ENCODE measurements around the gene EXD3. TPM values are rescaled to one million over a fixed set of nuclear protein-coding genes. Genes with fewer than 3 reads are reported as not detected.

EXD3 gene
- total and polyA plus RNA-seq, 2 of the 4 experiments (the other 2 are of a cell fraction) = 1.1 to 7.4 TPM

DNA sequence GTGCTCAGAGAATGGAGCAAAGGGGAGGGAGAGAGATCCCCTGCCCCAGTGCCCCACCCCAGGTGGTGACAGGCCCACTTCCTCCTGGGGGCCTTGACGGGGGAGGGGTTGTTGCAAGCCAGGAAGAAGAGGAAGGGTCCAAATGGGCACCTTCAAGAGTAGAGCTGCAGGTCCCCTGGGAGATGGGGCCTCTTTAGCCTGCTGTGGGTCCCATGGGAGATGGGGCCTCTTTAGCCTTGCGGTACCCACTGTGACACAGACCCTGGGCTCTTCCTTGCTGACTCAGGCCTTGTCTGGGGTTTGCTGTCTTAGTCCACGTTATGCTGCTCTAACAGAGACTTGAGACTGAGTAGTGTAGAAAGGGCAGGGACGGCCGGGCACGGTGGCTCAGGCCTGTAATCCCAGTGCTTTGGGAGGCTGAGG, 155.0 kb downstream of the EXD3 start:
- Histone ChIP-seq H3K9me1 (ENCODE audit: insufficient read depth, low read length) (peaks cover 14% of the 10 kb centered on the region), H3K4me2 (ENCODE audit: low read depth, low read length) (no peak overlapping the region), H3K4me3 (ENCODE audit: insufficient read depth, low read depth, low read length) (no peak overlapping the region), H3K4me1 (ENCODE audit: control insufficient read depth, insufficient read depth, low read length) (peaks cover 12% of the 10 kb centered on the region), H3K14ac (replicated peaks; ENCODE audit: low read depth, low read length) (no peak overlapping the region), H2AK9ac (replicated peaks; ENCODE audit: low read depth, low read length, poor library complexity) (no peak overlapping the region), H3K56ac (ENCODE audit: extremely low read depth, insufficient read depth, low read length) (no peak overlapping the region), H2BK15ac (ENCODE audit: low read depth, low read length) (no peak overlapping the region), H3K4ac (ENCODE audit: low read depth, low read length) (peak overlapping the region; percentile 16; the same call in 1 of the 2 replicates), H4K5ac (ENCODE audit: low read depth, low read length) (no peak overlapping the region), H3K79me1 (ENCODE audit: low read depth in 1 of 2, low read length in 2 of 2) (peaks cover 11 to 61% of the 10 kb centered on the region in 2 experiments; a peak in 3 of 4 replicates), H2AFZ (replicated peaks; ENCODE audit: low read length, poor library complexity) (no peak overlapping the region), H3K36me3 (ENCODE audit: control insufficient read depth, insufficient read depth, low read length) (peaks cover 62% of the 10 kb centered on the region), H3K23ac (ENCODE audit: low read depth, low read length) (no peak overlapping the region), H2BK120ac (ENCODE audit: low read depth, low read length) (no peak overlapping the region), H4K8ac (ENCODE audit: low read depth in 2 of 2, low read length in 2 of 2) (no peak overlapping the region), H3K18ac (ENCODE audit: low read depth, low read length) (no peak overlapping the region), H2BK5ac (ENCODE audit: low read depth, low read length, poor library complexity, severe bottlenecking) (no peak overlapping the region), H3K9me3 (ENCODE audit: control insufficient read depth, insufficient read depth, low read length) (no peaks in the 10 kb centered on the region), H4K91ac (ENCODE audit: insufficient read depth, low read depth, low read length) (no peak overlapping the region), H2BK20ac (ENCODE audit: low read depth, low read length) (no peak overlapping the region), H3K27me3 (ENCODE audit: control insufficient read depth, insufficient read depth, low read length) (no peaks in the 10 kb centered on the region), H3K9ac (ENCODE audit: low read depth, low read length) (no peak overlapping the region), H4K20me1 (ENCODE audit: insufficient read depth, low read length) (peaks cover 33% of the 10 kb centered on the region), H2AK5ac (ENCODE audit: low read depth, low read length) (peak overlapping the region; percentile 8; the same call in 1 of the 2 replicates), H3K27ac (ENCODE audit: insufficient read depth, low read length) (no peak overlapping the region)
- BruUV-seq (replicated peaks) = no TSS peak
- DNase-seq = peak; percentile 15
- WGBS, 2 experiments (ENCODE audit: extremely low coverage in 2 of 2, insufficient read length in 1 of 2) = no CpG with 5 or more reads among the region's 6 CpGs
- TF ChIP-seq RFX5 (IDR thresholded peaks at IDR 0.05; ENCODE audit: low read depth, low read length) = no peak
- peak; percentile 33 for TF ChIP-seq MAFK (IDR thresholded peaks at IDR 0.05; ENCODE audit: low read depth, low read length)
- intact Hi-C loops (cut with micrococcal nuclease) = no loop called here
- peak; percentile 7; the same call in 1 of the 2 replicates for ATAC-seq (ENCODE audit: low read depth)
- POLR2A ChIA-PET (ENCODE audit: unreplicated experiment) = no interaction called here
- dilution Hi-C loops (cut with HindIII; ENCODE audit: low sequenced_read_pairs, unreplicated experiment) = no loop called here
- in situ Hi-C loops (cut with MboI; ENCODE audit: low sequenced_read_pairs) = no loop called here
- CTCF ChIA-PET = no interaction called here

All from IMR-90 (cell line).